GM23248 (cell line): Measurements from ENCODE around the gene KISS1R.

Experiments
- EZH2 ChIP-seq: fragments of 200-600 bp; sonication (generic); IDR thresholded peaks from 2 replicates; pipeline ENCODE4 v1.6.1; 2018; ENCODE audit warnings: antibody characterized with exemption, mild to moderate bottlenecking; ENCODE audit not compliant: insufficient read depth, poor library complexity, severe bottlenecking
- EZH2phosphoT487 ChIP-seq: fragments of 200-600 bp; sonication (generic); IDR thresholded peaks from 2 replicates; pipeline ENCODE4 v1.6.1; 2018; ENCODE audit warnings: antibody characterized with exemption, moderate library complexity, mild to moderate bottlenecking, low read depth; ENCODE audit not compliant: insufficient read depth

- no peak for TF ChIP-seq EZH2phosphoT487
- no peak for TF ChIP-seq EZH2
Observed at GRCh38 chr19:928471-929202, 11.5 kb downstream of the KISS1R start.
